Colonic mucosa (tissue), 4 donors: Measurements from ENCODE around the gene NUDT16. TPM values are rescaled to one million over a fixed set of nuclear protein-coding genes. Genes with fewer than 3 reads are reported as not detected.
A peak's percentile ranks its signal among the peaks of the same experiment; 100 is the strongest.
"Not testable (repeated sequence)": the region's sequence is repeated elsewhere in the genome, so short reads cannot be mapped to it uniquely, and the experiment has no call there.

ENCODE experiments used
- DNase-seq: peaks from one replicate; pipeline ENCODE4 v3.0.0-alpha.2; 2020
- H3K27ac ChIP-seq: fragments of 200-600 bp; one replicate; pipeline ENCODE4 v1.8.0; 2021
- H3K27me3 ChIP-seq: fragments of 200-600 bp; one replicate; pipeline ENCODE4 v1.8.0; 2021
- H3K36me3 ChIP-seq: fragments of 200-600 bp; one replicate; pipeline ENCODE4 v1.8.0; 2021
- H3K4me1 ChIP-seq: fragments of 200-600 bp; one replicate; pipeline ENCODE4 v1.8.0; 2021; ENCODE audit warnings: mild to moderate bottlenecking
- H3K4me3 ChIP-seq: fragments of 200-600 bp; one replicate; pipeline ENCODE4 v1.8.0; 2021
- H3K9ac ChIP-seq, 2 donors: one replicate each; pipeline ENCODE4 v1.7.0; 2013; ENCODE audit warnings: control low read depth in 2 of 2, low read depth in 2 of 2, low read length in 2 of 2
- H3K9me3 ChIP-seq: fragments of 200-600 bp; one replicate; pipeline ENCODE4 v1.8.0; 2021
- CTCF ChIP-seq: fragments of 200-600 bp; IDR thresholded peaks from one replicate; pipeline ENCODE4 v1.8.0; 2022; ENCODE audit warnings: antibody characterized with exemption, mild to moderate bottlenecking
- intact Hi-C: fragments of 100-400 bp; cut with DNase I; formaldehyde crosslinking; loops from one replicate; pipeline ENCODE4 v1.14.1; 2022
- total RNA-seq, 2 donors: library from RNA; stranded (reverse); fragmentation: NEBNext Ultra II Directional in 1 of 2; extraction: Animal tissue kit (Norgen Biotek cat#: 25700) in 1 of 2; gene quantifications; one replicate each; pipeline ENCODE4 v1.2.1, GENCODE V29; 2021
- donor health status: healthy.
- donor health status: DM: no; HTN: no; CAD: no.
- donor health status: DM: no; HTN: no; CAD: no.

NUDT16 gene
- total RNA-seq, 2 donors from 2014 or later, result 37.7 to 39.4 TPM

GRCh38 chr3:131357275-131357674, 24.3 kb upstream of the NUDT16 start:
- H3K4me3 ChIP-seq, result no peak overlapping the region
- TF ChIP-seq CTCF, result no peak
- H3K4me1 ChIP-seq, result no peaks in the 10 kb centered on the region
- H3K9ac ChIP-seq, result no peak overlapping the region
- H3K27ac ChIP-seq, result no peak overlapping the region
- intact Hi-C loops, result no loop called here
- no peaks in the 10 kb centered on the region for H3K27me3 ChIP-seq
- no peaks in the 10 kb centered on the region for H3K36me3 ChIP-seq
- H3K9me3 ChIP-seq, result no peaks in the 10 kb centered on the region
- no peak for DNase-seq

- Histone ChIP-seq H3K27ac (no peak overlapping the region), H3K4me1 (peaks cover 8% of the 10 kb centered on the region), H3K27me3 (no peaks in the 10 kb centered on the region), H3K36me3 (no peaks in the 10 kb centered on the region), H3K9ac (no peak overlapping the region), H3K9me3 (no peaks in the 10 kb centered on the region), H3K4me3 (no peak overlapping the region)
- intact Hi-C loops, result loop anchor here (10.0 kb wide), 1 partner anchor 335 kb away; the partner anchor contains the start of genes ASTE1 and NEK11
- DNase-seq, result no peak
- TF ChIP-seq CTCF, result no peak
These were observed 21.3 kb upstream of the NUDT16 start for GRCh38 chr3:131360191-131360755.

- intact Hi-C loops, result loop anchor here (10.0 kb wide), 1 partner anchor 336 kb away; the partner anchor contains the start of genes ASTE1 and NEK11
- H3K9me3 ChIP-seq, H3K4me1 ChIP-seq, DNase-seq, H3K36me3 ChIP-seq, H3K27me3 ChIP-seq: not testable (repeated sequence)
- H3K9ac ChIP-seq, result peak overlapping the region in 1 of 2 donors; percentile 35
- peak overlapping the region; percentile 50 for H3K4me3 ChIP-seq
- peak overlapping the region; percentile 70 for H3K27ac ChIP-seq
These were observed 20.5 kb upstream of the NUDT16 start for GRCh38 chr3:131361066-131361463.

GRCh38 chr3:131361464-131362421, 19.8 kb upstream of the NUDT16 start:
- Histone ChIP-seq H3K4me3 (peak overlapping the region; percentile 50), H3K4me1 (peaks cover 8% of the 10 kb centered on the region), H3K36me3 (no peaks in the 10 kb centered on the region), H3K9me3 (no peaks in the 10 kb centered on the region), H3K9ac (peak overlapping the region; percentile 57 to 93), H3K27ac (peak overlapping the region; percentile 70), H3K27me3 (no peaks in the 10 kb centered on the region)
- peak; percentile 96 for DNase-seq
- intact Hi-C loops, result loop anchor here (10.0 kb wide), 1 partner anchor 337 kb away; the partner anchor contains the start of genes ASTE1 and NEK11
- TF ChIP-seq CTCF, result no peak

GRCh38 chr3:131363275-131363674, 18.3 kb upstream of the NUDT16 start:
- peaks cover 8% of the 10 kb centered on the region for H3K4me1 ChIP-seq
- no peaks in the 10 kb centered on the region for H3K9me3 ChIP-seq
- TF ChIP-seq CTCF, result no peak
- no peak overlapping the region for H3K27ac ChIP-seq
- no peak overlapping the region for H3K9ac ChIP-seq
- intact Hi-C loops, result loop anchor here (10.0 kb wide), 1 partner anchor 338 kb away; the partner anchor contains the start of genes ASTE1 and NEK11
- no peaks in the 10 kb centered on the region for H3K36me3 ChIP-seq
- no peak overlapping the region for H3K4me3 ChIP-seq
- no peaks in the 10 kb centered on the region for H3K27me3 ChIP-seq
- peak; percentile 43 for DNase-seq
